HepG2 (cell line): ENCODE results near the gene STK24. TPM values are rescaled to one million over a fixed set of nuclear protein-coding genes. Genes with fewer than 3 reads are reported as not detected.

ENCODE experiments used
- ATAC-seq: fragments of 200-7000 bp; cut with Tn5 transposase; 3 replicates; pipeline ENCODE4 v1.9.1; 2020; ENCODE audit warnings: mild to moderate bottlenecking, moderate library complexity
- BruUV-seq: library from RNA; stranded (reverse); fragments of 400-500 nt; replicated peaks from 2 replicates; lab custom pipeline; 2021; lab: Mats Ljungman, UMichigan
- CTCF ChIA-PET: fragments of 300-600 bp; formaldehyde crosslinking; extraction: SDS; loops from one replicate; lab custom pipeline; 2021; ENCODE audit warnings: low total read pairs, inconsistent platforms, low intra/inter-chr PET ratio; lab: Yijun Ruan, JAX
- POLR2A ChIA-PET: fragments of 350-600 bp; sonication (Branson Sonifier 250); formaldehyde crosslinking; loops from one replicate; lab custom pipeline; 2020; ENCODE audit warnings: antibody characterized with exemption, inconsistent platforms; lab: Yijun Ruan, JAX
- DNase-seq: peaks from one replicate; pipeline ENCODE4 v3.0.0-alpha.2; 2015; ENCODE audit warnings: low spot score
- FAIRE-seq: peaks from 3 replicates; lab custom pipeline; 2011; peaks lifted over from hg19 to GRCh38; lab: Jason Lieb, UNC
- H2AFZ ChIP-seq: one replicate; pipeline ENCODE4 v1.6.1; 2011; ENCODE audit warnings: low read length, inconsistent platforms
- H3K27ac ChIP-seq: fragments of 300-600 bp; 3 replicates; pipeline ENCODE4 v1.8.0; 2011; ENCODE audit warnings: mixed run types, mild to moderate bottlenecking, mixed read lengths, low read length, inconsistent platforms; ENCODE audit not compliant: insufficient read depth; ENCODE audit errors: extremely low read length
- H3K27me3 ChIP-seq, 2 experiments: fragments of 200-600 bp in 1 of 2; 2 replicates in 1 of 2; 3 replicates in 1 of 2; pipeline versions ENCODE4 v1.6.0 to v1.8.0; 2011; ENCODE audit warnings: low read length in 2 of 2, mild to moderate bottlenecking in 2 of 2, moderate library complexity in 2 of 2, inconsistent platforms in 1 of 2; ENCODE audit not compliant: insufficient read depth in 2 of 2, control insufficient read depth in 1 of 2
- H3K36me3 ChIP-seq, 2 experiments: fragments of 200-600 bp in 1 of 2; replicated peaks in 1 of 2; 2 replicates in 1 of 2; 3 replicates in 1 of 2; pipeline versions ENCODE4 v1.5.1 to v1.8.0; 2011; ENCODE audit warnings: low read length in 2 of 2, inconsistent platforms in 1 of 2; ENCODE audit not compliant: insufficient read depth in 2 of 2, control insufficient read depth in 1 of 2
- H3K4me1 ChIP-seq: 2 replicates; pipeline ENCODE4 v1.5.1; 2012; ENCODE audit warnings: low read length, inconsistent platforms; ENCODE audit not compliant: insufficient read depth
- H3K4me2 ChIP-seq: 2 replicates; pipeline ENCODE4 v1.6.0; 2011; ENCODE audit warnings: low read depth, low read length, inconsistent platforms
- H3K4me3 ChIP-seq, 3 experiments: fragments of 200-600 bp in 1 of 3; sonication (generic), shearing (Covaris generic) in 1 of 3; replicated peaks in 1 of 3; 2 replicates each; pipeline ENCODE4 v1.5.1; 2011 to 2016; ENCODE audit warnings: low read length in 3 of 3, inconsistent platforms in 2 of 3, low read depth in 2 of 3, mild to moderate bottlenecking in 2 of 3, control low read depth in 1 of 3, mixed read lengths in 1 of 3; ENCODE audit not compliant: insufficient read depth in 1 of 3
- H3K79me2 ChIP-seq: one replicate; pipeline ENCODE4 v1.6.1; 2011; ENCODE audit warnings: low read length, inconsistent platforms; ENCODE audit not compliant: insufficient read depth
- H3K9ac ChIP-seq: 2 replicates; pipeline ENCODE4 v1.6.0; 2011; ENCODE audit warnings: mild to moderate bottlenecking, low read depth, low read length, inconsistent platforms; ENCODE audit not compliant: insufficient read depth
- H3K9me3 ChIP-seq: 2 replicates; pipeline ENCODE4 v1.5.1; 2012; ENCODE audit warnings: mild to moderate bottlenecking, low read length
- H4K20me1 ChIP-seq: 2 replicates; pipeline ENCODE4 v1.6.0; 2011; ENCODE audit warnings: inconsistent platforms, mild to moderate bottlenecking, low read length, moderate library complexity; ENCODE audit not compliant: insufficient read depth
- DR1 ChIP-seq: sonication (generic); formaldehyde crosslinking; IDR thresholded peaks from 2 replicates; pipeline ENCODE4 v1.8.0; 2021; ENCODE audit warnings: mild to moderate bottlenecking, missing genetic modification reagents, inconsistent platforms
- ELF3 ChIP-seq: IDR thresholded peaks from 2 replicates; pipeline ENCODE4 v1.6.1; 2016; ENCODE audit warnings: missing genetic modification reagents, missing compliant biosample characterization
- HNF4A ChIP-seq: sonication (generic); formaldehyde crosslinking; IDR thresholded peaks from 2 replicates; pipeline ENCODE4 v1.4.0; 2020; ENCODE audit warnings: missing genetic modification reagents
- MED8 ChIP-seq: sonication (generic); formaldehyde crosslinking; IDR thresholded peaks from 2 replicates; pipeline ENCODE4 v1.8.1; 2023; ENCODE audit warnings: mild to moderate bottlenecking, missing genetic modification reagents; ENCODE audit not compliant: insufficient replicate concordance
- NAIF1 ChIP-seq: sonication (generic); formaldehyde crosslinking; IDR thresholded peaks from 2 replicates; pipeline ENCODE4 v1.5.0; 2020; ENCODE audit warnings: mild to moderate bottlenecking, missing genetic modification reagents, borderline replicate concordance
- NCOR1 ChIP-seq: fragments of 200-600 bp; sonication (generic); IDR thresholded peaks from 2 replicates; pipeline ENCODE4 v1.7.0; 2017; ENCODE audit warnings: antibody characterized with exemption, low read length, borderline replicate concordance
- SALL1 ChIP-seq: sonication (generic); formaldehyde crosslinking; IDR thresholded peaks from 2 replicates; pipeline ENCODE4 v1.8.0; 2022; ENCODE audit warnings: mild to moderate bottlenecking, missing genetic modification reagents
- TRIM24 ChIP-seq: sonication (generic); formaldehyde crosslinking; IDR thresholded peaks from 2 replicates; pipeline ENCODE4 v1.8.0; 2022; ENCODE audit warnings: mild to moderate bottlenecking, missing genetic modification reagents
- ZFP37 ChIP-seq: sonication (generic); formaldehyde crosslinking; IDR thresholded peaks from 2 replicates; pipeline ENCODE4 v1.4.0; 2020; ENCODE audit warnings: missing genetic modification reagents, borderline replicate concordance
- ZNF326 ChIP-seq: sonication (generic); formaldehyde crosslinking; IDR thresholded peaks from 2 replicates; pipeline ENCODE4 v1.4.0; 2020; ENCODE audit warnings: missing genetic modification reagents, borderline replicate concordance
- ZNF546 ChIP-seq: sonication (generic); formaldehyde crosslinking; conservative IDR thresholded peaks from 2 replicates; pipeline ENCODE4 v1.8.1; 2023; ENCODE audit warnings: mild to moderate bottlenecking, missing genetic modification reagents
- ZNF644 ChIP-seq: IDR thresholded peaks from 2 replicates; pipeline ENCODE4 v1.6.1; 2016; ENCODE audit warnings: low read depth
- ZNF777 ChIP-seq: sonication (generic); formaldehyde crosslinking; IDR thresholded peaks from 2 replicates; pipeline ENCODE4 v1.4.0; 2020; ENCODE audit warnings: missing genetic modification reagents
- ZSCAN9 ChIP-seq: IDR thresholded peaks from 2 replicates; pipeline ENCODE4 v1.6.1; 2016; ENCODE audit warnings: borderline replicate concordance
- WGBS: methylation state at CpG from one replicate; pipeline ENCODE4 v1.1.6; 2017; ENCODE audit warnings: low lambda C conversion rate; 5-methylcytosine and 5-hydroxymethylcytosine counted together
- in situ Hi-C: cut with HindIII; loops from 2 replicates; pipeline ENCODE4 v1.10.0; 2017; ENCODE audit warnings: low pct_unique_long_range_greater_than_20kb; ENCODE audit not compliant: extremely low pct_ligation_motif_present
- intact Hi-C: fragments of 100-400 bp; cut with micrococcal nuclease; formaldehyde crosslinking; loops from one replicate; pipeline ENCODE4 v1.10.0; 2022; ENCODE audit not compliant: unreplicated experiment
- polyA plus RNA-seq, 8 experiments: library from polyadenylated mRNA; depleted of rRNA in 3 of 8; stranded (reverse) in 7 of 8; unstranded in 1 of 8; fragments of >200 nt; fragmentation: Illumina TruSeq in 4 of 8; extraction: Trizol in 4 of 8; gene quantifications; 2 replicates each; pipeline versions ENCODE4 v1.2.1 to v1.2.3, GENCODE V29; 2011 to 2016; ENCODE audit warnings: low read depth in 4 of 8, missing spikeins in 1 of 8, mixed read lengths in 1 of 8; ENCODE audit not compliant: insufficient read depth in 1 of 8
- total RNA-seq, 5 experiments: library from RNA; depleted of rRNA; stranded (reverse); fragments of >200 nt; fragmentation: Illumina TruSeq; extraction: Trizol; gene quantifications; 2 replicates each; pipeline ENCODE4 v1.2.3, GENCODE V29; 2016; ENCODE audit warnings: low read depth in 1 of 5
- TF ChIP-seq, protein P1 (sequence below): IDR thresholded peaks from 2 replicates; pipeline ENCODE4 v1.6.1; 2016; ENCODE audit warnings: low read depth
- TF ChIP-seq, protein P2 (sequence below): sonication (generic); formaldehyde crosslinking; IDR thresholded peaks from 2 replicates; pipeline ENCODE4 v1.4.0; 2020; ENCODE audit warnings: missing genetic modification reagents, borderline replicate concordance

STK24 gene
- total and polyA plus RNA-seq, 2 of the 13 experiments (the other 11 are each of a cell fraction or from before 2014, with no cell fraction given), result 51.3 to 73.0 TPM

GRCh38 chr13:98510156-98510509 lies 66.8 kb downstream of the STK24 start:
- H3K9ac ChIP-seq, result no peak overlapping the region
- H2AFZ ChIP-seq, result no peak overlapping the region
- peaks cover 78% of the 10 kb centered on the region for H3K4me1 ChIP-seq
- no peaks in the 10 kb centered on the region for H3K9me3 ChIP-seq
- no peak overlapping the region for H3K4me2 ChIP-seq
- peaks cover 18% of the 10 kb centered on the region for H4K20me1 ChIP-seq
- WGBS, result 87% methylated on average over 7 of the region's 7 CpGs
- no peak overlapping the region for H3K4me3 ChIP-seq
- TF ChIP-seq, protein P1, sequence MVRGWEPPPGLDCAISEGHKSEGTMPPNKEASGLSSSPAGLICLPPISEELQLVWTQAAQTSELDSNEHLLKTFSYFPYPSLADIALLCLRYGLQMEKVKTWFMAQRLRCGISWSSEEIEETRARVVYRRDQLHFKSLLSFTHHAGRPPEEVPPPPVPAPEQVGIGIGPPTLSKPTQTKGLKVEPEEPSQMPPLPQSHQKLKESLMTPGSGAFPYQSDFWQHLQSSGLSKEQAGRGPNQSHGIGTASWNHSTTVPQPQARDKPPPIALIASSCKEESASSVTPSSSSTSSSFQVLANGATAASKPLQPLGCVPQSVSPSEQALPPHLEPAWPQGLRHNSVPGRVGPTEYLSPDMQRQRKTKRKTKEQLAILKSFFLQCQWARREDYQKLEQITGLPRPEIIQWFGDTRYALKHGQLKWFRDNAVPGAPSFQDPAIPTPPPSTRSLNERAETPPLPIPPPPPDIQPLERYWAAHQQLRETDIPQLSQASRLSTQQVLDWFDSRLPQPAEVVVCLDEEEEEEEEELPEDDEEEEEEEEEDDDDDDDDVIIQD (CRISPR knock-in tag), result 0 out of 2 replicates have a peak, but pooled peaks have one; percentile 34
- TF ChIP-seq NCOR1 (0 out of 2 replicates have a peak, but pooled peaks have one; percentile 1), NAIF1 (no peak), ZNF644 (CRISPR knock-in tag) (0 out of 2 replicates have a peak, but pooled peaks have one; percentile 22), ZNF777 (no peak)
- no peak for ATAC-seq
- no peak for FAIRE-seq
- CTCF ChIA-PET, result no interaction called here
- in situ Hi-C loops (no loop called here), intact Hi-C loops (no loop called here)
- no peak overlapping the region for H3K27ac ChIP-seq
- POLR2A ChIA-PET, result no interaction called here
- H3K79me2 ChIP-seq, result peaks cover 88% of the 10 kb centered on the region
- no peak for DNase-seq
- H3K36me3 ChIP-seq, result peaks cover 10 to 25% of the 10 kb centered on the region in 2 experiments
- H3K27me3 ChIP-seq, result no peaks in the 10 kb centered on the region
- no TSS peak for BruUV-seq

- H3K4me2 ChIP-seq, result no peak overlapping the region
- BruUV-seq, result no TSS peak
- peaks cover 84% of the 10 kb centered on the region for H3K4me1 ChIP-seq
- peaks cover 89% of the 10 kb centered on the region for H3K79me2 ChIP-seq
- no peak overlapping the region for H3K27ac ChIP-seq
- peaks cover 18% of the 10 kb centered on the region for H4K20me1 ChIP-seq
- H2AFZ ChIP-seq, result no peak overlapping the region
- POLR2A ChIA-PET, result interaction anchor here (1.6 kb wide), 1 partner anchor 14 kb away, joined by 4 read pairs; no protein-coding TSS in a partner anchor
- CTCF ChIA-PET, result no interaction called here
- DNase-seq (peak; percentile 30), ATAC-seq (no peak), FAIRE-seq (no peak)
- peaks cover 10 to 26% of the 10 kb centered on the region in 2 experiments for H3K36me3 ChIP-seq
- H3K9me3 ChIP-seq, result no peaks in the 10 kb centered on the region
- no peak overlapping the region for H3K9ac ChIP-seq
- in situ Hi-C loops (no loop called here), intact Hi-C loops (loop anchor here (5.0 kb wide), 1 partner anchor 63 kb away; no protein-coding TSS in a partner anchor)
- no peaks in the 10 kb centered on the region for H3K27me3 ChIP-seq
- WGBS, result 79% methylated on average over 10 of the region's 10 CpGs
- no peak overlapping the region for H3K4me3 ChIP-seq
- TF ChIP-seq HNF4A (peak; percentile 35; the same call in 1 of the 2 replicates), ZSCAN9 (CRISPR knock-in tag) (no peak), ZNF326 (no peak), ZFP37 (CRISPR knock-in tag) (no peak), SALL1 (CRISPR knock-in tag) (peak; percentile 51; the same call in 1 of the 2 replicates), ELF3 (CRISPR knock-in tag) (0 out of 2 replicates have a peak, but pooled peaks have one; percentile 4), MED8 (no peak), DR1 (no peak), TRIM24 (CRISPR knock-in tag) (no peak), ZNF546 (CRISPR knock-in tag) (no peak)
- TF ChIP-seq, protein P2, sequence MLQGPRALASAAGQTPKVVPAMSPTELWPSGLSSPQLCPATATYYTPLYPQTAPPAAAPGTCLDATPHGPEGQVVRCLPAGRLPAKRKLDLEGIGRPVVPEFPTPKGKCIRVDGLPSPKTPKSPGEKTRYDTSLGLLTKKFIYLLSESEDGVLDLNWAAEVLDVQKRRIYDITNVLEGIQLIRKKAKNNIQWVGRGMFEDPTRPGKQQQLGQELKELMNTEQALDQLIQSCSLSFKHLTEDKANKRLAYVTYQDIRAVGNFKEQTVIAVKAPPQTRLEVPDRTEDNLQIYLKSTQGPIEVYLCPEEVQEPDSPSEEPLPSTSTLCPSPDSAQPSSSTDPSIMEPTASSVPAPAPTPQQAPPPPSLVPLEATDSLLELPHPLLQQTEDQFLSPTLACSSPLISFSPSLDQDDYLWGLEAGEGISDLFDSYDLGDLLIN (CRISPR knock-in tag), result no peak
Observed at GRCh38 chr13:98509271-98510155, 67.4 kb downstream of the STK24 start.
